SK-N-SH (cell line): Measurements from ENCODE around the gene MNS1. TPM values are rescaled to one million over a fixed set of nuclear protein-coding genes. Genes with fewer than 3 reads are reported as not detected.

Source experiments
- CTCF ChIA-PET: fragments of 300-600, 350-600 bp; formaldehyde crosslinking; extraction: SDS; loops from one replicate; lab custom pipeline; 2021; lab: Yijun Ruan, JAX
- POLR2A ChIA-PET: fragments of 350-600 bp; sonication (Branson Sonifier 250); formaldehyde crosslinking; extraction: SDS; loops from one replicate; lab custom pipeline; 2020; ENCODE audit warnings: antibody characterized with exemption, inconsistent platforms; lab: Yijun Ruan, JAX
- DNase-seq: peaks from one replicate; pipeline ENCODE4 v3.0.0; 2012
- H2AFZ ChIP-seq: fragments of 200-600 bp; sonication (generic); 2 replicates; pipeline ENCODE4 v1.8.1; 2016; ENCODE audit warnings: antibody characterized with exemption, mild to moderate bottlenecking, low read depth
- H3F3A ChIP-seq: fragments of 200-600 bp; sonication (generic); replicated peaks from 2 replicates; pipeline ENCODE3; 2016; ENCODE audit warnings: antibody characterized with exemption, mild to moderate bottlenecking; ENCODE audit not compliant: insufficient read depth
- H3K27ac ChIP-seq, 2 experiments: fragments of 200-500 bp in 1 of 2; fragments of 200-600 bp in 1 of 2; sonication (Bioruptor generic) in 1 of 2; sonication (generic), shearing (Covaris generic) in 1 of 2; 2 replicates each; pipeline versions ENCODE4 v1.5.1 to v1.6.1; 2014 to 2016; ENCODE audit warnings: low read depth in 2 of 2, inconsistent platforms in 1 of 2, low read length in 1 of 2, mild to moderate bottlenecking in 1 of 2, mixed read lengths in 1 of 2
- H3K27me3 ChIP-seq: fragments of 200-600 bp; sonication (generic), shearing (Covaris generic); 2 replicates; pipeline ENCODE4 v1.6.1; 2016; ENCODE audit warnings: mixed run types; ENCODE audit not compliant: insufficient read depth
- H3K36me3 ChIP-seq, 2 experiments: fragments of 200-500 bp in 1 of 2; fragments of 200-600 bp in 1 of 2; sonication (Bioruptor generic) in 1 of 2; sonication (generic) in 1 of 2; replicated peaks in 1 of 2; 2 replicates each; pipeline versions ENCODE3 to v1.5.1; 2014 to 2016; ENCODE audit warnings: low read length in 1 of 2, mild to moderate bottlenecking in 1 of 2; ENCODE audit not compliant: insufficient read depth in 2 of 2, control insufficient read depth in 1 of 2
- H3K4me1 ChIP-seq, 2 experiments: fragments of 200-500 bp in 1 of 2; fragments of 200-600 bp in 1 of 2; sonication (Bioruptor generic) in 1 of 2; sonication (generic), shearing (Covaris generic) in 1 of 2; 2 replicates each; pipeline versions ENCODE4 v1.5.1 to v1.6.1; 2014 to 2016; ENCODE audit warnings: low read depth in 1 of 2, low read length in 1 of 2, mixed run types in 1 of 2; ENCODE audit not compliant: insufficient read depth in 2 of 2, control insufficient read depth in 1 of 2
- H3K4me2 ChIP-seq: fragments of 200-600 bp; sonication (generic), shearing (Covaris generic); 2 replicates; pipeline ENCODE4 v1.6.1; 2017; ENCODE audit warnings: mixed run types
- H3K4me3 ChIP-seq, 2 experiments: fragments of 200-500 bp in 1 of 2; fragments of 200-600 bp in 1 of 2; sonication (Bioruptor generic) in 1 of 2; sonication (generic), shearing (Covaris generic) in 1 of 2; 2 replicates each; pipeline versions ENCODE4 v1.5.1 to v1.8.1; 2014 to 2016; ENCODE audit warnings: low read depth in 2 of 2, inconsistent platforms in 1 of 2, low read length in 1 of 2, mild to moderate bottlenecking in 1 of 2, mixed read lengths in 1 of 2, moderate library complexity in 1 of 2
- H3K79me2 ChIP-seq: fragments of 200-600 bp; sonication (generic); 2 replicates; pipeline ENCODE4 v1.8.1; 2017; ENCODE audit warnings: mild to moderate bottlenecking; ENCODE audit not compliant: insufficient read depth
- H3K9ac ChIP-seq: fragments of 200-600 bp; sonication (generic); 2 replicates; pipeline ENCODE4 v1.6.1; 2017; ENCODE audit warnings: mixed run types
- H3K9me2 ChIP-seq: fragments of 200-600 bp; sonication (generic); 2 replicates; pipeline ENCODE4 v1.6.1; 2017; ENCODE audit warnings: mixed run types
- H3K9me3 ChIP-seq: fragments of 200-600 bp; sonication (generic); 2 replicates; pipeline ENCODE4 v1.6.1; 2017; ENCODE audit warnings: mixed run types, mild to moderate bottlenecking, moderate library complexity
- H4K20me1 ChIP-seq: fragments of 200-600 bp; sonication (generic); 2 replicates; pipeline ENCODE4 v1.6.1; 2017; ENCODE audit warnings: mild to moderate bottlenecking, mixed run types; ENCODE audit not compliant: insufficient read depth
- CHD2 ChIP-seq: fragments of 150-350 bp; IDR thresholded peaks from 2 replicates; pipeline ENCODE4 v1.6.1; 2018; ENCODE audit warnings: low read length; ENCODE audit not compliant: partially characterized antibody
- CTCF ChIP-seq: fragments of 200-600 bp; sonication (generic); IDR thresholded peaks from 2 replicates; pipeline ENCODE4 v1.6.1; 2017; ENCODE audit warnings: antibody characterized with exemption, mild to moderate bottlenecking, moderate library complexity
- FOXJ3 ChIP-seq: sonication (generic); formaldehyde crosslinking; IDR thresholded peaks from 2 replicates; pipeline ENCODE4 v1.5.1; 2020; ENCODE audit warnings: mild to moderate bottlenecking, missing genetic modification reagents
- FOXM1 ChIP-seq: IDR thresholded peaks from 2 replicates; pipeline ENCODE4 v1.4.0; 2012; ENCODE audit warnings: low read depth, mild to moderate bottlenecking
- IRF3 ChIP-seq: fragments of 150-350 bp; IDR thresholded peaks from 2 replicates; pipeline ENCODE4 v1.6.1; 2016; ENCODE audit warnings: mild to moderate bottlenecking, low read depth, low read length
- MAX ChIP-seq: IDR thresholded peaks from 2 replicates; pipeline ENCODE4 v1.4.0; 2012; ENCODE audit warnings: low read depth
- PBX3 ChIP-seq: IDR thresholded peaks from 2 replicates; pipeline ENCODE4; 2012
- REST ChIP-seq: IDR thresholded peaks from 2 replicates; pipeline ENCODE4 v1.6.1; 2012; ENCODE audit warnings: mild to moderate bottlenecking, low read depth, low read length, moderate library complexity
- RXRA ChIP-seq: IDR thresholded peaks from 2 replicates; pipeline ENCODE4 v1.4.0; 2012; ENCODE audit warnings: low read depth, mild to moderate bottlenecking, borderline replicate concordance
- TAF1 ChIP-seq: IDR thresholded peaks from 2 replicates; pipeline ENCODE4 v1.6.1; 2012; ENCODE audit warnings: low read depth, mild to moderate bottlenecking, low read length, moderate library complexity, borderline replicate concordance
- TCF12 ChIP-seq: IDR thresholded peaks from 2 replicates; pipeline ENCODE4 v1.4.0; 2012
- WGBS: methylation state at CpG from one replicate; pipeline ENCODE4 v1.1.6; 2017; ENCODE audit warnings: low lambda C conversion rate; 5-methylcytosine and 5-hydroxymethylcytosine counted together
- polyA plus RNA-seq, 3 experiments: library from polyadenylated mRNA; depleted of rRNA; stranded (reverse); fragments of >200 nt; gene quantifications; 2 replicates each; pipeline ENCODE4 v1.2.3, GENCODE V29; 2012

The MNS1 gene
- polyA plus RNA-seq, 1 of the 3 experiments (the other 2 are of a cell fraction) = 0.90 TPM

GRCh38 chr15:56471440-56472069 is 6.6 kb upstream of the MNS1 start:
- Histone ChIP-seq H3K9ac (no peak overlapping the region), H3K27me3 (no peaks in the 10 kb centered on the region), H3K4me2 (no peak overlapping the region), H3K9me2 (no peaks in the 10 kb centered on the region), H3K4me3 (no peak overlapping the region), H3F3A (no peaks in the 10 kb centered on the region), H3K79me2 (no peaks in the 10 kb centered on the region), H3K9me3 (no peaks in the 10 kb centered on the region), H3K4me1 (peaks cover 0 to 12% of the 10 kb centered on the region in 2 experiments; a peak in 2 of 4 replicates), H4K20me1 (no peaks in the 10 kb centered on the region), H3K27ac (no peak overlapping the region), H2AFZ (no peak overlapping the region), H3K36me3 (no peaks in the 10 kb centered on the region)
- ChIA-PET POLR2A (no interaction called here), CTCF (interaction anchor here (1.5 kb wide), 1 partner anchor 20 kb away, joined by 11 read pairs; no protein-coding TSS in a partner anchor)
- WGBS = 79% methylated on average over 5 of the region's 5 CpGs
- no peak for DNase-seq
- TF ChIP-seq TAF1 (no peak), FOXJ3 (CRISPR knock-in tag) (no peak), RXRA (no peak), REST (no peak), FOXM1 (no peak), CTCF (no peak), TCF12 (no peak), MAX (no peak), PBX3 (no peak), IRF3 (no peak), CHD2 (no peak)
